Measurements from ENCODE around the gene CRHR2.
A peak's percentile ranks its signal among the peaks of the same experiment; 100 is the strongest.

The CRHR2 gene

GRCh38 chr7:30706316-30706715 lies 24.1 kb upstream of the CRHR2 start:
- DNase-seq: no peak

- DNase-seq: no peak
These were observed 23.3 kb upstream of the CRHR2 start for GRCh38 chr7:30705596-30705995.

- DNase-seq: no peak
These were observed 22.8 kb upstream of the CRHR2 start for GRCh38 chr7:30705008-30705407.

- DNase-seq: no peak
These were observed 21.5 kb upstream of the CRHR2 start for GRCh38 chr7:30703756-30704155.

GRCh38 chr7:30702200-30702599 lies 19.9 kb upstream of the CRHR2 start:
- DNase-seq: no peak

GRCh38 chr7:30700941-30701340 lies 18.7 kb upstream of the CRHR2 start:
- DNase-seq: no peak

- no peak for DNase-seq
These were observed 17.6 kb upstream of the CRHR2 start for GRCh38 chr7:30699706-30700495.

GRCh38 chr7:30698481-30698880 lies 16.2 kb upstream of the CRHR2 start:
- no peak for DNase-seq

- DNase-seq: no peak
These were observed 15.6 kb upstream of the CRHR2 start for GRCh38 chr7:30697719-30698460.

- DNase-seq: no peak
These were observed 12.8 kb upstream of the CRHR2 start for GRCh38 chr7:30694774-30695721.

GRCh38 chr7:30694218-30694745 lies 12.0 kb upstream of the CRHR2 start:
- no peak for DNase-seq

GRCh38 chr7:30692882-30693281 lies 10.6 kb upstream of the CRHR2 start:
- DNase-seq: no peak

- DNase-seq: no peak
These were observed 10.2 kb upstream of the CRHR2 start for GRCh38 chr7:30692438-30692837.

- no peak for DNase-seq
These were observed 7.8 kb upstream of the CRHR2 start for GRCh38 chr7:30690011-30690410.

GRCh38 chr7:30688718-30689221 lies 6.5 kb upstream of the CRHR2 start:
- peak; percentile 19 for DNase-seq

GRCh38 chr7:30687604-30688003 lies 5.3 kb upstream of the CRHR2 start:
- no peak for DNase-seq

GRCh38 chr7:30684351-30684750 lies 2.1 kb upstream of the CRHR2 start:
- no peak for DNase-seq

GRCh38 chr7:30683816-30684215 lies 1.6 kb upstream of the CRHR2 start:
- DNase-seq: no peak

- no peak for DNase-seq
These were observed 1.1 kb upstream of the CRHR2 start for GRCh38 chr7:30683306-30683705.

- no peak for DNase-seq
These were observed 443 bp downstream of the CRHR2 start for GRCh38 chr7:30681815-30682211.

GRCh38 chr7:30681331-30681797 lies 892 bp downstream of the CRHR2 start:
- no peak for DNase-seq

- DNase-seq: no peak
These were observed 2.6 kb downstream of the CRHR2 start for GRCh38 chr7:30679664-30680063.

- no peak for DNase-seq
These were observed 3.5 kb downstream of the CRHR2 start for GRCh38 chr7:30678805-30679204.

Data from NCI-H226 (cell line).